BE2C (cell line): Measurements from ENCODE around the gene NPR3.

Experiments
- DNase-seq: peaks from one replicate; pipeline ENCODE4 v3.0.0-alpha.2; 2020
- H3K27me3 ChIP-seq: fragments of 250-450 bp; sonication (Bioruptor Pico); 2 replicates; pipeline ENCODE4 v1.5.1; 2020; ENCODE audit warnings: mild to moderate bottlenecking
- H3K36me3 ChIP-seq: fragments of 250-450 bp; sonication (Bioruptor Pico); 2 replicates; pipeline ENCODE4 v1.5.1; 2020; ENCODE audit warnings: mild to moderate bottlenecking
- H3K4me1 ChIP-seq: fragments of 250-450 bp; sonication (Bioruptor Pico); 2 replicates; pipeline ENCODE4 v1.5.1; 2020
- H3K4me3 ChIP-seq: 2 replicates; pipeline ENCODE4 v1.5.1; 2011; ENCODE audit warnings: low read depth, low read length
- H3K9me3 ChIP-seq: fragments of 250-450 bp; sonication (Bioruptor Pico); 2 replicates; pipeline ENCODE4 v1.5.1; 2020
- TF ChIP-seq, protein P1 (sequence below): IDR thresholded peaks from 2 replicates; pipeline ENCODE4 v1.5.1; 2012; ENCODE audit warnings: mild to moderate bottlenecking, low read depth, low read length

Gene NPR3

DNA sequence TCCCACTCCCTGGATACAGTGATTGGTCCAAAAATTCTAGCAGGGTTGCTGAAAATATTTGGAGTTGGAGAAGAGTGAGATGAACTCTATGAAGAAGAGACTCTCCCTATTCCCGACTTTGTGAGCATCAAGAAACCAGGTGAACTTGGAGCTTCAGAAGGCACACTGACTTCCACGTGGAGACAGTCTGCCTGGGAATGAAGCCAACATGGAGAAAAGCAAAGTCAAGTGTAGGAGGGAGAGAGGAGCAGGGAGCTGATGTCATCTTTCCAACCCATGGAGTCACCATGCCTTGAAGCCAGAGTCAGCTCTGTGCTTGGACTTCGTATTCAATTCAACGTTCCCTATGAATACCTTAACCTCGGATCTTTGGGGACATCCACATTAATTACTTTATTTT, 125.1 kb downstream of the NPR3 start:
- Histone ChIP-seq H3K4me1 (no peaks in the 10 kb centered on the region), H3K36me3 (no peaks in the 10 kb centered on the region), H3K9me3 (no peaks in the 10 kb centered on the region), H3K4me3 (no peak overlapping the region), H3K27me3 (no peaks in the 10 kb centered on the region)
- no peak for DNase-seq
- TF ChIP-seq, protein P1, sequence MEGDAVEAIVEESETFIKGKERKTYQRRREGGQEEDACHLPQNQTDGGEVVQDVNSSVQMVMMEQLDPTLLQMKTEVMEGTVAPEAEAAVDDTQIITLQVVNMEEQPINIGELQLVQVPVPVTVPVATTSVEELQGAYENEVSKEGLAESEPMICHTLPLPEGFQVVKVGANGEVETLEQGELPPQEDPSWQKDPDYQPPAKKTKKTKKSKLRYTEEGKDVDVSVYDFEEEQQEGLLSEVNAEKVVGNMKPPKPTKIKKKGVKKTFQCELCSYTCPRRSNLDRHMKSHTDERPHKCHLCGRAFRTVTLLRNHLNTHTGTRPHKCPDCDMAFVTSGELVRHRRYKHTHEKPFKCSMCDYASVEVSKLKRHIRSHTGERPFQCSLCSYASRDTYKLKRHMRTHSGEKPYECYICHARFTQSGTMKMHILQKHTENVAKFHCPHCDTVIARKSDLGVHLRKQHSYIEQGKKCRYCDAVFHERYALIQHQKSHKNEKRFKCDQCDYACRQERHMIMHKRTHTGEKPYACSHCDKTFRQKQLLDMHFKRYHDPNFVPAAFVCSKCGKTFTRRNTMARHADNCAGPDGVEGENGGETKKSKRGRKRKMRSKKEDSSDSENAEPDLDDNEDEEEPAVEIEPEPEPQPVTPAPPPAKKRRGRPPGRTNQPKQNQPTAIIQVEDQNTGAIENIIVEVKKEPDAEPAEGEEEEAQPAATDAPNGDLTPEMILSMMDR = no peak

DNA sequence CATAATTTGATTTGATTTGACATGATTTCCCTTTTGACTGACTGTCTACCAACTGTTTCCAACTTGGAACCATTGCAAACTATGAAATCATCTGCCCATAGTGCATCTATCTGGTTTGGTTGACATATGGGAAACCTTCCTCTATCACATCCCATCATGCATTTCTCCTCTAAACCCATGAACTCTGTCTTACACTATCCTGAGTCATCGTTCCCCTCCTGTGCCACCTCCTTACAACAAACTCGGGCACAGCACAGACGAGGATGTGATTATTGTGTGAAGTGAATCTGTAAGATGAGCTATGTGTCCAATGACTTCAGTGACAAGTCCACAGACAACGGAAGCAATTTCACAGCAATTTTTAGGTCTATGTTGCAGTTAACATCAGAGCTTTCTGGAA, 126.1 kb downstream of the NPR3 start:
- H3K27me3 ChIP-seq = no peaks in the 10 kb centered on the region
- DNase-seq = no peak
- no peaks in the 10 kb centered on the region for H3K36me3 ChIP-seq
- H3K9me3 ChIP-seq = no peaks in the 10 kb centered on the region
- H3K4me1 ChIP-seq = no peaks in the 10 kb centered on the region
- TF ChIP-seq, protein P1 = no peak
- no peak overlapping the region for H3K4me3 ChIP-seq

DNA sequence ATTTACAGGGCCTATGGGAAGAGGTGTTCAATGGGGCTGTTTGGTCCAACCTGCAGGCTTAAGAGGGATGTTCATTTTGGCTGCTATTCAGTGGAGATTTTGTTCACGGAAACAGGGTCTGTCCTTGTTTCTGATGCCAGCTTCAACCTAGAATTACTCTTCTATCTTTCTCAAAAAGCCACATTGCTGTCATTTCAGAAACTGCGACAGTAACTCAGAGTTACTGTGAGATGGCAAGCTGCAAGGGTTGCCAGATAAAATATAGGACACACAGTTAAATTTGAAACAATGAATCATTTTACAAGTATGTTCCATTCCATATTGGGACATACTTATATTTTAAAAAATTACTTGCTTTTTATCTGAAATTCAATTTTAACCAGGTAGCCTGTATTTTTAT, 128.0 kb downstream of the NPR3 start:
- Histone ChIP-seq H3K36me3 (no peaks in the 10 kb centered on the region), H3K4me3 (no peak overlapping the region), H3K4me1 (no peaks in the 10 kb centered on the region), H3K9me3 (no peaks in the 10 kb centered on the region), H3K27me3 (no peaks in the 10 kb centered on the region)
- DNase-seq = no peak
- TF ChIP-seq, protein P1 = no peak

- TF ChIP-seq, protein P1 = no peak
- H3K36me3 ChIP-seq = no peaks in the 10 kb centered on the region
- no peaks in the 10 kb centered on the region for H3K4me1 ChIP-seq
- H3K27me3 ChIP-seq = no peaks in the 10 kb centered on the region
- no peaks in the 10 kb centered on the region for H3K9me3 ChIP-seq
- H3K4me3 ChIP-seq = no peak overlapping the region
- DNase-seq = no peak
Observed at GRCh38 chr5:32840606-32841005, 129.5 kb downstream of the NPR3 start.
